NAMALWA (cell line): Measurements from ENCODE around the gene ATF5.

Source experiments
- DNase-seq: peaks from one replicate; pipeline ENCODE4 v3.0.0-alpha.2; 2015; ENCODE audit warnings: low spot score

ATF5 gene

GRCh38 chr19:49894879-49895565, 34.0 kb upstream of the ATF5 start:
- DNase-seq: no peak

- DNase-seq: no peak
Observed at GRCh38 chr19:49895566-49896297, 33.3 kb upstream of the ATF5 start.

- peak; percentile 79 for DNase-seq
Observed at GRCh38 chr19:49896863-49897621, 32.0 kb upstream of the ATF5 start, which contains the start of gene IL4I1. Gene IL4I1 (minus strand): TSS chr19:49896887. CDS start chr19:49896160, 727 bp downstream.

- no peak for DNase-seq
Observed at GRCh38 chr19:49904136-49904535, 24.9 kb upstream of the ATF5 start.

DNA sequence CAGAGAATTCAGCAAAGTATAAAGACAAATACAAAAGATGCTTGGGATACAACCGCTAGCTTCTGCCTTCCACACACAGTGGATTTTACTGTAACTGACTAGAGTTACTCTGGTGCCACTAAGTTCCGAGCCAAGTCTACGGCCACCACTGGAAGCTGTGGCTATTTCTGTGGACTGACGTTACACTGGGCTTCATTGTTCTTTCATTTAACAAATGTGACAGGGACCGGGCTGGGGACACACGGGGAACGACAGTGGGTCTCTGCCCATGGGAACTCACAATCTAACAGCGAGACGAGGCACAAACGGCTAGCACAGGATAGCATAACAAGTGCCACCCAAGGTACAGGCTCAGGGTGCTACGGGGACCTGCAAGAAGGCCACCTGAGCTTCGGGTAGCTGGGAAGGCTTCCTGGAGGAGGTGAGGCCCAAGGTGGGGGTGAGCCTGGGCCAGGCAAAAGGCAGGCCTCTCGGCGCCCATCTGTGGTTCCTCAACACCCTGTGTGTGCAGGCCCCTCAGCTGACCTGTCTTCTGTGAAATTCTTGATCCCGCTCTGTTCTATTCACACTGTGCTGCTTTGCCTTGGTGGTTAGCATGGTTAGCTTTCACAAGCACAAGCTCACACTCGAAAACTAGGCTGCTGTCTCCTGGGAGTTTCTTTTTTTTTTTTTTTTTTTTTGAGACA, 22.0 kb upstream of the ATF5 start:
- DNase-seq: no peak

- DNase-seq: no peak
Observed at GRCh38 chr19:49907745-49908446, 21.1 kb upstream of the ATF5 start.

GRCh38 chr19:49908480-49909420, 20.3 kb upstream of the ATF5 start:
- DNase-seq: no peak

- no peak for DNase-seq
Observed at GRCh38 chr19:49910179-49910578, 18.8 kb upstream of the ATF5 start.

- no peak for DNase-seq
Observed at GRCh38 chr19:49911381-49912145, 17.4 kb upstream of the ATF5 start.

DNA sequence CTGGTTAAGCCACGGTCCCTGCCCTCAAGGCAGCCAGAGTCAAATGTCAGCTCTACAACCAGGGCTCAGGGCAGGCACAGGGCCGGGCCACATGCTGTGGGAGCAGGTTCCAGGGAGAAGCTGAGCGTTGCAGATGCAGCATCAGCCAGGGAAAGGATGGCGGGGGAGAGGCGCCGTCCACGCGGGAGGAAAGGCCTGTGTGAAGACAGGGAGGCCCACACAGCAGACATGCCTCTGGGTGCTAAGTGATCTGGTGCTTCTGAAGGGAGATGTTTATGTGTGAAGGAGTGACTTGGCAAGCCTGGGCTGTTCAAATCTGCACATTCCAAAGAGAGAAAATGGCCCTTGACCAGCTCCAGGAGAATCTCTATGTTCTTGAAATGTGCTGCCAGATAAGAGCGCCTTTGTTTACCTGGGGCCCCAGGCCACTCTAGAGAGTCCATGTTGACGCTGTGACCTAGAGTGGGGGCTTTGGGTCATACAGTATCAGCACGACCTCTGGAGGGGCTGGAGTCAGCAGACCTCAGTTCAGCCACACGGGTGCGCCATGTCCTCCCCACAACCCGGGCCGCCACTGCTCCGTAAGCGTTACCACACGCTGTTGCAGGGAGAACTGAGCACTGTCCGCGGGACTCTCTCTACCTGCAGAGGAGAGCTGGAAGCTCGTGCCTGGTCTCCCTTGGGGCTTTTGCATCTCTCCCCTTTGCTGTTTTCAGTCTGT, 15.9 kb upstream of the ATF5 start:
- DNase-seq: no peak

- DNase-seq: no peak
Observed at GRCh38 chr19:49913720-49914119, 15.3 kb upstream of the ATF5 start.

DNA sequence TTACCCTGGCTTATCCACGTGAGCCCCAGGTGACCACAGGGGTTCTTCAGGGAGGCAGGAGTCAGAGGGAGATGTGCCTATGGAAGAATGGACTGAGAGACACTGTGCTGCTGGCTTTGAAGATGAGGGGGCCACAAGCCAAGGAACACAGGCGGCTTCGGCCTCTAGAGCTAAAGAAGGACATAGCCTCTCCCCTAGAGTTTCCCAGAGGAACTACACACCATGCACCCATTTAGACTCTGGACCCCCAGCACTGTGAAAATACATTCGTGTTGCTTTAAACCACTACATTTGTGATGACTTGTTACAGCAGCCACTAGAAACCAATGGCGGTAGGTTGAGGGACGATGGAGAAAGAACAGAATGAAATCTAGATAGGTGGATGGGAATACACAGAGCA, 13.7 kb upstream of the ATF5 start:
- DNase-seq: no peak

DNA sequence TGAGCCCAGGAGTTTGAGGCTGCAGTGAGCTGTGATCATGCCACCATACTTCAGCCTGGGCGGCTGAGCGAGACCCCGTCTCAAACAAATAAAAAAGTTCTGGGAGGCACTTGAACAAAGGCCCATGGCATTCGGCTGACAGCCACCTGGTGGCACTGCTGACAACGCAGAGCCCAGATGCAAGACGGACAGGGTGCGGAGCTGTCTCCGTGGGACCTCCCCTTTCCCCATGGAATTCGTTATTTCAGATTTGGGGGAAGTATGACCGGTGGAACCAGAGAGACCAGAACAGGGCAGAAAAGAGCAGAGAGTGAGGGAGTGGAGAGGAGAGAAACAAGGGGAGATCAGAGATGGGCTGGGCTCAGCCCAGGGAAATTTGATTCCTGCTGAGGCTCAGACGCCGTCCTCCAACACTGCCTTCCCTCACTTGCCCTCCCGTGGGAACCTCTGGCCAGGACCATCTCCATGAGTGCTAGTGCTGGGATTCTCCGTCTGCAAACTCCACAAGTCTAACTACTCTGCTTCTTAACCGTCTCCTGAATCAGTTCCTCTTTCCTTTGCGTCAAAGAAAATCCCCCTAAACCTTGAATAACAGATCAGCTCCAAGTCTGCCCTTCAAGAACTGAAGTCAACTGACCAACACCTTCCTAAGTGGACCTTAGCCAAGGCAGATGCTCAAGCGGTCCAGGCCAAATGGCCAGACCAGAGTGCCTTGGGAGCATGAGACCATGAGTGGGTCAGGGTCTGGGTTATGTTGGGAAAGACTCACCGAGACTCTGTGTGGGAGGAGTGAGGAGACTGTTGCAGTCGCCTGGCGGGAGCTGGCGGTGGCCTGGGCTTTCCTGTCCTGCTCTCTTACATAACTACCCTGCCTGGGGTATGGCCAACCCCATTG, 11.9 kb upstream of the ATF5 start:
- no peak for DNase-seq

DNA sequence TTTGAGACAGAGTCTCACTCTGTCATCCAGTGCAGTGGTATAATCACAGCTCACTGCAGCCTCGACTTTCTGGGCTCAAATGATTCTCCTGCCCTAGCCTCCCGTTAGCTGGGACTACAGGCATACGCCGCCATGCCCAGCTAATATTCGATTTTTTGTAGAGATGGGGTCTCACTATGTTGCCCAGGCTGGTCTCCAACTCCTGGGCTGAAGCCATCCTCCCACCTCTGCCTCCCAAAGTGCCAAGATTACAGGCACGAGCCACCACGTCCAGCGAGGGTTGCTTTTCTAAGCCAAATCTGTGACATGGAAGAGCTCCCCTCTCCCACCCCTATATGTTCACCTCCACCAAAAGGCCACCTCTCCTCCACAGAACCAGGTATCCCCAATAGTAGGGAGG, 10.9 kb upstream of the ATF5 start:
- no peak for DNase-seq

- DNase-seq: no peak
Observed at GRCh38 chr19:49920624-49921363, 8.2 kb upstream of the ATF5 start.

- DNase-seq: no peak
Observed at GRCh38 chr19:49921871-49922795, 6.9 kb upstream of the ATF5 start.
